Measurements from ENCODE around the gene PDPK1. TPM values are rescaled to one million over a fixed set of nuclear protein-coding genes. Genes with fewer than 3 reads are reported as not detected.

Gene PDPK1
- total RNA-seq, 1 donor from 2014 or later: 40.8 TPM

DNA sequence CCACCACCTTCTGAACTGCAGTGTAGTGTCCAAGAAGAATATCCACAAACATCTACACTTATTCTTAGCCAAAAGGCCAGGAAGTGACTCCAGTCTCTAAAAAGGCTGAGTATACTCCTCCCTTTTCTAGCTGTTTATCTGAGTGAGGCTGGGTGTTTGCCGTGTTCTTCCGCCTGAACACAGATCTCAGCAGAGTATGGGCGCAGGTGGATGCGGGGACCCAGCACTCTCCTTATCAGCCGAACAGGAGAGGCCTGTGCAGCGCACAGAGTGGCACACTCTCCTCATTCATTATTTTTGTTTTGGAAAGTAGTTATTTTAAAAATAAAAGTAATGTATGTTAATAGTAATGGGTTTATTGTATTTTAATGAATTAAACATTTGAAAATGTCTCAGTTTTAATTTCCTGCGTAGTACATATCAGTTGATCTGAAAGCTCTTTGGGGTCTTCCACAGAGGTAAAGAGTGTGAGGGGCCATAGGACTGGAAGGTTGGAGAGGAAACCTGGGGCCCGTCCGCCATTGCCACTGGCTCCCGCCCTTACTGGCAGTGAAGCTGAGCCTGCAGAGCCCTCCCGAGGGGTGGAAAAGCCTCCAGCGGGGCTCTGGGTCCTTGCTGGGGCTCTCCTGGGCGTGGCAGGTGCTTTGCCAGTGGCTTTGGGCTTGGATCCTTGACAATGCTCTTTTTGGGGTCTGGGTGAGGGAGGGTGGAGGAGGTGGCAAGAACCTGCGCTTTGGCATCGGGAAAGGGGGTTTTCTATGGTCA, 53.8 kb downstream of the PDPK1 start:
- peaks cover 11% of the 10 kb centered on the region for H3K4me1 Mint-ChIP-seq (ENCODE audit: unreplicated experiment)
- H3K27me3 Mint-ChIP-seq: no peaks in the 10 kb centered on the region
- H3K36me3 Mint-ChIP-seq: peaks cover 11% of the 10 kb centered on the region
- DNase-seq (ENCODE audit: extremely low spot score, unreplicated experiment): no peak
- peak overlapping the region; percentile 34 for H3K27ac Mint-ChIP-seq
- TF ChIP-seq, protein P1, sequence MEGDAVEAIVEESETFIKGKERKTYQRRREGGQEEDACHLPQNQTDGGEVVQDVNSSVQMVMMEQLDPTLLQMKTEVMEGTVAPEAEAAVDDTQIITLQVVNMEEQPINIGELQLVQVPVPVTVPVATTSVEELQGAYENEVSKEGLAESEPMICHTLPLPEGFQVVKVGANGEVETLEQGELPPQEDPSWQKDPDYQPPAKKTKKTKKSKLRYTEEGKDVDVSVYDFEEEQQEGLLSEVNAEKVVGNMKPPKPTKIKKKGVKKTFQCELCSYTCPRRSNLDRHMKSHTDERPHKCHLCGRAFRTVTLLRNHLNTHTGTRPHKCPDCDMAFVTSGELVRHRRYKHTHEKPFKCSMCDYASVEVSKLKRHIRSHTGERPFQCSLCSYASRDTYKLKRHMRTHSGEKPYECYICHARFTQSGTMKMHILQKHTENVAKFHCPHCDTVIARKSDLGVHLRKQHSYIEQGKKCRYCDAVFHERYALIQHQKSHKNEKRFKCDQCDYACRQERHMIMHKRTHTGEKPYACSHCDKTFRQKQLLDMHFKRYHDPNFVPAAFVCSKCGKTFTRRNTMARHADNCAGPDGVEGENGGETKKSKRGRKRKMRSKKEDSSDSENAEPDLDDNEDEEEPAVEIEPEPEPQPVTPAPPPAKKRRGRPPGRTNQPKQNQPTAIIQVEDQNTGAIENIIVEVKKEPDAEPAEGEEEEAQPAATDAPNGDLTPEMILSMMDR (conservative IDR thresholded peaks at IDR 0.05): no peak
- H3K4me3 Mint-ChIP-seq: no peak overlapping the region
- H3K9me3 Mint-ChIP-seq: no peaks in the 10 kb centered on the region

DNA sequence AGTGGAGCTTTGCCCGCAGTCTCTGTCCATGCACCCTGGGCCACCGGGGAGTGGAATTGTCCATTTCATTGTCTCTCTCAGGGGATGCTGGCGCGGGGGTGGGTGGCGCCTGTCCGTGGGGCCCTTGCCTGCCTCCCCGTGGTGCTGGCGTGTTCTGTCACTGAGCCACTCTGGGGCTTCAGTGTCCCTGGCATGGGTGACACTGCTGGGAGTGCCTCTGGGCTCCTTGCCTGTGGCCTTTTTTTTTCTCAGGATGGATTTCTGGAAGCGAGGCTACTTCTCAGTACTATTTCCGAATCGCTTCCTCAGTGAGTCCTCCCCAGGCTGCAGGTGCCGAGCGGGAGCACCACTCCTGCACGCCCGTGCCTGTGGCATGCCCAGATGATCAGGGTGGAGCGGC, 55.0 kb downstream of the PDPK1 start:
- Mint-ChIP-seq H3K4me3 (no peak overlapping the region), H3K27me3 (no peaks in the 10 kb centered on the region), H3K27ac (peak overlapping the region; percentile 86), H3K9me3 (no peaks in the 10 kb centered on the region), H3K4me1 (ENCODE audit: unreplicated experiment) (peaks cover 11% of the 10 kb centered on the region), H3K36me3 (peaks cover 3% of the 10 kb centered on the region)
- no peak for DNase-seq (ENCODE audit: extremely low spot score, unreplicated experiment)
- TF ChIP-seq, protein P1 (conservative IDR thresholded peaks at IDR 0.05): no peak

DNA sequence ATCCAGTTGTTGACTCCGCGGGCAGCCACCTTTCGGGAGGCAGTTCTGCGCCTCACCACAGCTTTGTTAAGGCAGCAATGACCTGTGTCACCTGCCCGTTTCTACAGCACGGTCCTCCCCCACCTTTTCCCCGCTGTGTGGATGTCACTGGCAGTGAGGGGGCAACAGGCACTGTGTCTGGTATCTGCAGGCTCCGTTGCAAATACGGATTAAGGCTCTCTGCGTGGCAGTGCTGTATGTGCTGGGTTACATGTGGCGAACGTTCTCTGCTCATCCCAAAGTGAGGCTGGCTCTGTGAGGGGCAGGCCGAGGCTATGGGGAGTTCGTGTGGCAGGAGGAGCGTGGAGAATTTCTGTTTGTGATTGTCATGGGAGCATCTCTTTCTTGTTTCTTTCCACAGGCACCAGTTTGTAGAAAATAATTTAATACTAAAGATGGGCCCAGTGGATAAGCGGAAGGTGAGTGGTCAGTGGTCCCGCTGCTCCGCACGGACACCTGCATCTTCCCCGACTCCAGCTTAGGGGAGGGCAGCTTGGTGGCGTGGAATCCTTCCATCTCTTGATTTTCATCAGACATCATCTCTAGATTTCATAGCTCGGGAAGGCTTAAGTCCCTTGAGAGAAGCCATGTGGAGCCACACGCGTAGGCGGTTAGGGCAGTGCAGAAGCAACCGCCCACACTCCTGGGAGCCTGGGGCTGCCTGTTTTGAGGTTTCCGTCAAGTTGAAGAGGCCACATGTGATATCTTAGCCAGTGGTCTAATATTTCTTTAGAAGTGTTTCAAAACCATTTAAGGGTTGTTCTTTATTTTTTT, 57.8 kb downstream of the PDPK1 start:
- H3K4me1 Mint-ChIP-seq (ENCODE audit: unreplicated experiment): peaks cover 11% of the 10 kb centered on the region
- H3K9me3 Mint-ChIP-seq: no peaks in the 10 kb centered on the region
- no peak for DNase-seq (ENCODE audit: extremely low spot score, unreplicated experiment)
- no peak overlapping the region for H3K4me3 Mint-ChIP-seq
- no peaks in the 10 kb centered on the region for H3K36me3 Mint-ChIP-seq
- H3K27me3 Mint-ChIP-seq: no peaks in the 10 kb centered on the region
- TF ChIP-seq, protein P1 (conservative IDR thresholded peaks at IDR 0.05): no peak
- H3K27ac Mint-ChIP-seq: no peak overlapping the region

DNA sequence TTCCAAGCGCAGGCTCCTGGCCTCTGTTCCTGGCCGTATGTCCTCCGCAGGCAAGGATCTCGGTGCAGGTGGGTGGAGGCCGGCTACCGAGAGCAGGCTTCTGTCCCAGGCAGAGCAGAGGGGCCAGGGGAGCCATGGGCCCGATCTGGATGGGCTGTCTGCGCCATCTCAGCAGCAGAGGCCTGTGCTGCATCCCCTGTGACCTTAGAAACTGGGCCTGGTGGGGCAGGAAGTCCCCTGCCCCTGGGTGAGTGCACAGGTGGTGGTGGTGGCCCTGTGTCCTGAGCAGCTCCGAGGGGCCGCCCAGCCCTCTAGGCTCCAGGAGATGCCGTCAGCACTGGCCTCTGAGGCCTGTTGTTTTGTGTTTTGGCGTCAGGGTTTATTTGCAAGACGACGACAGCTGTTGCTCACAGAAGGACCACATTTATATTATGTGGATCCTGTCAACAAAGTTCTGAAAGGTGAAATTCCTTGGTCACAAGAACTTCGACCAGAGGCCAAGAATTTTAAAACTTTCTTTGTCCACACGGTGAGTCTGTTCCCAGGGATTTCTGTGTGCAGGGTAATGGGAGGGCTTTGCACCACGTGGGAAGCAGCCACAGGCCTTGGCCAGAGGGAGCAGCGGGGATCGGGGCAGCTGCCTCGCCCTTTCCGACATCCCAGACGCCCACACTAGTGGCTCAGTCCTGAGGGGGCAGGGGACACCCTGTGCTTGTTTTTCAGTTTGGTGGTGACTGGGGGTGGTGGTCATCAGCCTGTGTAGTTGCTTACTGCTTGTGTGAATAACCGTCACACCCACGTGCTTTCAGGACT, 59.1 kb downstream of the PDPK1 start:
- Mint-ChIP-seq H3K36me3 (no peaks in the 10 kb centered on the region), H3K4me1 (ENCODE audit: unreplicated experiment) (peaks cover 11% of the 10 kb centered on the region), H3K27me3 (no peaks in the 10 kb centered on the region), H3K4me3 (no peak overlapping the region), H3K27ac (no peak overlapping the region), H3K9me3 (no peaks in the 10 kb centered on the region)
- no peak for DNase-seq (ENCODE audit: extremely low spot score, unreplicated experiment)
- TF ChIP-seq, protein P1 (conservative IDR thresholded peaks at IDR 0.05): no peak

DNA sequence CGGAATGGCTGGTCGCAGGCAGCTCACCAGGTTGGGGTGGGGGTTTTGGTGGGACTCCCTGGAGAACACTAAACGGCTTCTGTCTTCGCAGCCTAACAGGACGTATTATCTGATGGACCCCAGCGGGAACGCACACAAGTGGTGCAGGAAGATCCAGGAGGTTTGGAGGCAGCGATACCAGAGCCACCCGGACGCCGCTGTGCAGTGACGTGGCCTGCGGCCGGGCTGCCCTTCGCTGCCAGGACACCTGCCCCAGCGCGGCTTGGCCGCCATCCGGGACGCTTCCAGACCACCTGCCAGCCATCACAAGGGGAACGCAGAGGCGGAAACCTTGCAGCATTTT, 59.7 kb downstream of the PDPK1 start:
- H3K4me3 Mint-ChIP-seq: no peak overlapping the region
- no peaks in the 10 kb centered on the region for H3K9me3 Mint-ChIP-seq
- TF ChIP-seq, protein P1 (conservative IDR thresholded peaks at IDR 0.05): no peak
- no peak for DNase-seq (ENCODE audit: extremely low spot score, unreplicated experiment)
- no peaks in the 10 kb centered on the region for H3K36me3 Mint-ChIP-seq
- no peak overlapping the region for H3K27ac Mint-ChIP-seq
- peaks cover 11% of the 10 kb centered on the region for H3K4me1 Mint-ChIP-seq (ENCODE audit: unreplicated experiment)
- no peaks in the 10 kb centered on the region for H3K27me3 Mint-ChIP-seq
